Breast epithelium (tissue), 4 donors: ENCODE results near the gene CROCC2. TPM values are rescaled to one million over a fixed set of nuclear protein-coding genes. Genes with fewer than 3 reads are reported as not detected.

Experiments used
- DNase-seq, 2 donors: peaks; one replicate each; pipeline ENCODE4 v3.0.0-alpha.2; 2019; ENCODE audit warnings: low spot score in 2 of 2
- H3K27ac ChIP-seq, 2 donors: fragments of 200-600 bp; sonication (generic) in 1 of 2; one replicate each; pipeline ENCODE4 v1.5.1; 2016 to 2019; ENCODE audit warnings: mild to moderate bottlenecking in 1 of 2
- H3K27me3 ChIP-seq, 2 donors: fragments of 200-600 bp; sonication (generic) in 1 of 2; one replicate each; pipeline versions ENCODE4 v1.5.1 to v1.6.0; 2017 to 2019; ENCODE audit warnings: control low read depth in 1 of 2, mild to moderate bottlenecking in 1 of 2
- H3K36me3 ChIP-seq: fragments of 200-600 bp; one replicate; pipeline ENCODE4 v1.5.1; 2019
- H3K4me1 ChIP-seq, 2 donors: fragments of 200-600 bp; sonication (generic); one replicate each; pipeline ENCODE4 v1.5.1; 2016 to 2019; ENCODE audit warnings: control low read depth in 1 of 2
- H3K4me3 ChIP-seq, 3 donors: fragments of 200-600 bp; sonication (generic); 1 replicate in 2 of 3; 2 replicates in 1 of 3; pipeline ENCODE4 v1.5.1; 2016 to 2019; ENCODE audit warnings: mild to moderate bottlenecking in 3 of 3, moderate library complexity in 2 of 3
- H3K9me3 ChIP-seq, 2 donors: fragments of 200-600 bp; sonication (generic) in 1 of 2; one replicate each; pipeline ENCODE4 v1.5.1; 2016 to 2019; ENCODE audit warnings: control low read depth in 1 of 2
- POLR2A ChIP-seq: fragments of 450-650 bp; IDR thresholded peaks from one replicate; pipeline ENCODE4 v1.6.1; 2016; ENCODE audit warnings: antibody characterized with exemption, mild to moderate bottlenecking, moderate library complexity
- POLR2AphosphoS5 ChIP-seq, 3 donors: sonication (generic); formaldehyde crosslinking; IDR thresholded peaks; one replicate each; pipeline ENCODE4 v1.6.1; 2017; ENCODE audit warnings: antibody characterized with exemption in 3 of 3
- intact Hi-C: fragments of 100-400 bp; cut with DNase I; formaldehyde crosslinking; loops from one replicate; pipeline ENCODE4 v1.15.1; 2023; ENCODE audit warnings: low total_unique reads
- total RNA-seq, 3 donors: library from RNA; depleted of rRNA; stranded (reverse); fragments of >200 nt; gene quantifications; one replicate each; pipeline ENCODE4 v1.1.0, GENCODE V29; 2016
- TF ChIP-seq, protein P1 (sequence below), 3 donors: fragments of 450-650 bp; IDR thresholded peaks; one replicate each; pipeline ENCODE4 v1.5.1; 2016 to 2017; ENCODE audit warnings: antibody characterized with exemption in 3 of 3, mild to moderate bottlenecking in 3 of 3, moderate library complexity in 3 of 3

Gene CROCC2
- total RNA-seq, 3 donors from 2014 or later: 0.33 TPM; not detected in 2

DNA sequence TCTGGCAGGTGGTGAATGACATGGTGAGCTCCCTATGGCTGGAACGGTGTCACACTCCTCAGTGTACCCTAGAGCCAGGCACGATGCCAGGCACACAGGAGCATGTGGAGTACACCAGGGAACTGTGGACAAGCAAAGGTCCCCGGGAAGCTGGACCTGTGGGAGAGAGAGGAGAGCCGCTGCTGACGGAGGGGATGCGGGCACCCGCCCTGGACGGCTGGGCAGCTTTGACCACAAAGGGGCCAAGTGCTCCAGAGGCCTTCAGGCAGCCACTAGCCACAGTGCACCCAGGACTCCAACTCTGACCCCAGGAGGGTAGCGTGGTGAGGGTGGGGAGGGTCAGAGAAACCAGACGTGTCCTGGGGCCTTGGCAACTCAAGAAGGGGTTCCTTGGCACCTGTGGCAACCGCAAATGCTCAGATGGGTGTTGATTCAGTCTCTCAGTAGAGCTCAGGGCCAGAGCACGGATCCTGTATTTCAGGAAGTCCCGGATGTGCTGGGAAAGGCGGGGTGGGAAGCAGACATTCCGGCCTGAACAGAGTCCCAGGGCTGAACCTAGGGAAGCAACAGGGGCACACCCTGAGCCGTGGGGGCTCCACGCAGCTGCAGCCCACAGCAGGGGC lies 7.9 kb upstream of the CROCC2 start:
- intact Hi-C loops: no loop called here
- Histone ChIP-seq H3K9me3 (no peaks in the 10 kb centered on the region), H3K36me3 (no peaks in the 10 kb centered on the region), H3K27me3 (no peaks in the 10 kb centered on the region), H3K4me1 (no peaks in the 10 kb centered on the region), H3K4me3 (peak overlapping the region in 1 of 3 donors; percentile 37), H3K27ac (peak overlapping the region; percentile 82 to 90)
- TF ChIP-seq POLR2AphosphoS5 (IDR thresholded peaks at IDR 0.05) (peak; percentile 10 to 28 (median 11)), POLR2A (no peak)
- peak; percentile 66 to 71 for DNase-seq

DNA sequence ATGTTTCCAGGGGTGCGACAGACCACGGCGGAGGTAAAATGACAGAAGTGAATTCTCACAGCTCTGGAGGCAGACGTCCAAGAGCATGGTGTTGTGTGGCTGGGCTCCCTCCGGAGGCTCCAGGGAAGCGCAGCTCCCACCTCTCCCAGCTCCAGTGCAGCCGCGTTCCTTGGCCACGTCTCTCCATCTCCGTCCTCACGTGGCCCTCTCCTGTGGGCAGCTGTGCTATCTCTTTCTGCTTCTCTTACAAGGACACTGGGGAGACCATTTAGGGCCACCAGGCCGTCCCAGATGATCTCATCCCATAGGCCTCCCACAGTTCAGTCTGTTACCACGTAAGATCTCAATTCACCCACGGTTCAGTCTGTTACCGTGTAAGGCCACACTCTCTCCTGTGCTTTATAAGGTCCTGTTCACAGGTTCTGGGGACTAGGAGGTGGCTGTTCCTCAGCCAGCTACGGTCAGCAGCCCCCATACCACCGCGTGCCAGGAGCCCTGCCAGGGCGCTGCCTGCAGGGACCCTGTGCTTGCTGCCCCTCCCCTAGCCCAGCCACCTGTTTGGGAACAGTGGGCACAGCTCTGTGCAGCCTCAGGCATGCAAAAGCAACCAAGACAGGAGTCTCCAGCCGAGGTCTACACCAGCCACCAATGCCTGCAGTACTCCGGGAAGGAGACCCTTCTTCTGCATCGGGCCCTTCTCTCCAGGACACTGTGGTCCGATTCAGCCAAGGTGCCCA lies 7.2 kb upstream of the CROCC2 start:
- peak overlapping the region; percentile 82 to 90 for H3K27ac ChIP-seq
- no peaks in the 10 kb centered on the region for H3K4me1 ChIP-seq
- TF ChIP-seq, protein P1, sequence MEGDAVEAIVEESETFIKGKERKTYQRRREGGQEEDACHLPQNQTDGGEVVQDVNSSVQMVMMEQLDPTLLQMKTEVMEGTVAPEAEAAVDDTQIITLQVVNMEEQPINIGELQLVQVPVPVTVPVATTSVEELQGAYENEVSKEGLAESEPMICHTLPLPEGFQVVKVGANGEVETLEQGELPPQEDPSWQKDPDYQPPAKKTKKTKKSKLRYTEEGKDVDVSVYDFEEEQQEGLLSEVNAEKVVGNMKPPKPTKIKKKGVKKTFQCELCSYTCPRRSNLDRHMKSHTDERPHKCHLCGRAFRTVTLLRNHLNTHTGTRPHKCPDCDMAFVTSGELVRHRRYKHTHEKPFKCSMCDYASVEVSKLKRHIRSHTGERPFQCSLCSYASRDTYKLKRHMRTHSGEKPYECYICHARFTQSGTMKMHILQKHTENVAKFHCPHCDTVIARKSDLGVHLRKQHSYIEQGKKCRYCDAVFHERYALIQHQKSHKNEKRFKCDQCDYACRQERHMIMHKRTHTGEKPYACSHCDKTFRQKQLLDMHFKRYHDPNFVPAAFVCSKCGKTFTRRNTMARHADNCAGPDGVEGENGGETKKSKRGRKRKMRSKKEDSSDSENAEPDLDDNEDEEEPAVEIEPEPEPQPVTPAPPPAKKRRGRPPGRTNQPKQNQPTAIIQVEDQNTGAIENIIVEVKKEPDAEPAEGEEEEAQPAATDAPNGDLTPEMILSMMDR (IDR thresholded peaks at IDR 0.05): no peak
- TF ChIP-seq POLR2AphosphoS5 (IDR thresholded peaks at IDR 0.05) (no peak), POLR2A (no peak)
- no peaks in the 10 kb centered on the region for H3K9me3 ChIP-seq
- H3K4me3 ChIP-seq: peak overlapping the region in 1 of 3 donors; percentile 37
- no peaks in the 10 kb centered on the region for H3K36me3 ChIP-seq
- no peak for DNase-seq
- no peaks in the 10 kb centered on the region for H3K27me3 ChIP-seq
- intact Hi-C loops: no loop called here

DNA sequence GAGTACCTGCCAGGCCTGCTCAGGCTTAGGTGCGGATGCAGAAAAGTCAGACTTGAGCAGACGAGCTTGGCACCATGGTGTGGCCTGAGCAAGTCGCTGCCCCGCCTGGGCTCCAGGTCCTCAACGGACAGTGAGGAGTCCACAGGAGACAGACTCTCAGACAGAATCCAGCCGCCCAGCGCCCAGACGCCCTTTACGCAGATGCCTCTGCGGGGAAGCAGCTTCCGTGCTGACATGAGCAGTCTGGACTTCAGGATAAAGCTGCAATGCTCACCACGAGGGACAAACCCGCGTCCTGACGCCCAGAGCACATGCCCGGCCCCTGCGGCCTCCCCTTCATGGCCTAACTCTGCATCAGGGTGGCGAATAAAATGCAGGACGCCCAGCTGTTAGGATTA lies 6.7 kb upstream of the CROCC2 start:
- intact Hi-C loops: no loop called here
- no peak overlapping the region for H3K27ac ChIP-seq
- DNase-seq: no peak

GRCh38 chr2:240900141-240900860 lies 5.8 kb upstream of the CROCC2 start:
- H3K27ac ChIP-seq: no peak overlapping the region
- H3K36me3 ChIP-seq: no peaks in the 10 kb centered on the region
- H3K9me3 ChIP-seq: no peaks in the 10 kb centered on the region
- intact Hi-C loops: no loop called here
- H3K4me1 ChIP-seq: no peaks in the 10 kb centered on the region
- no peak for DNase-seq
- H3K27me3 ChIP-seq: no peaks in the 10 kb centered on the region
- TF ChIP-seq POLR2A (no peak), POLR2AphosphoS5 (IDR thresholded peaks at IDR 0.05) (no peak)
- TF ChIP-seq, protein P1 (IDR thresholded peaks at IDR 0.05): no peak
- no peak overlapping the region for H3K4me3 ChIP-seq

More for the DNA sequence above, 6.7 kb upstream of the CROCC2 start:
- TF ChIP-seq POLR2AphosphoS5 (IDR thresholded peaks at IDR 0.05): no peak
- TF ChIP-seq, protein P1 (IDR thresholded peaks at IDR 0.05): no peak
- no peak for TF ChIP-seq POLR2A
- Histone ChIP-seq H3K4me3 (no peak overlapping the region), H3K4me1 (no peaks in the 10 kb centered on the region), H3K9me3 (no peaks in the 10 kb centered on the region), H3K27me3 (no peaks in the 10 kb centered on the region), H3K36me3 (no peaks in the 10 kb centered on the region)

GRCh38 chr2:240901986-240902614 lies 4.0 kb upstream of the CROCC2 start:
- Histone ChIP-seq H3K27ac (no peak overlapping the region), H3K4me1 (no peaks in the 10 kb centered on the region), H3K4me3 (no peak overlapping the region), H3K36me3 (no peaks in the 10 kb centered on the region), H3K9me3 (no peaks in the 10 kb centered on the region), H3K27me3 (peaks cover 0 to 6% of the 10 kb centered on the region in 2 donors)
- intact Hi-C loops: no loop called here
- TF ChIP-seq, protein P1 (IDR thresholded peaks at IDR 0.05): no peak
- TF ChIP-seq POLR2A (no peak), POLR2AphosphoS5 (IDR thresholded peaks at IDR 0.05) (no peak)
- no peak for DNase-seq
